Transverse colon (tissue), 4 donors: ENCODE results near the gene TUBB1. TPM values are rescaled to one million over a fixed set of nuclear protein-coding genes. Genes with fewer than 3 reads are reported as not detected.
A peak's percentile ranks its signal among the peaks of the same experiment; 100 is the strongest.
"Not testable (repeated sequence)": the region's sequence is repeated elsewhere in the genome, so short reads cannot be mapped to it uniquely, and the experiment has no call there.

Source experiments
- DNase-seq: peaks from one replicate; pipeline ENCODE4 v3.0.0-alpha.2; 2019
- H3K27ac ChIP-seq, 4 donors: fragments of 200-600 bp; sonication (generic); 2 replicates each; pipeline ENCODE4 v1.5.1; 2016 to 2018; ENCODE audit warnings: inconsistent platforms in 4 of 4
- H3K27me3 ChIP-seq: fragments of 200-600 bp; sonication (generic); 2 replicates; pipeline ENCODE4 v1.5.1; 2017; ENCODE audit warnings: inconsistent platforms
- H3K36me3 ChIP-seq, 4 donors: fragments of 200-600 bp; sonication (generic); 2 replicates each; pipeline ENCODE4 v1.5.1; 2017 to 2019; ENCODE audit warnings: inconsistent platforms in 4 of 4
- H3K4me1 ChIP-seq, 4 donors: fragments of 200-600 bp; sonication (generic); 2 replicates each; pipeline ENCODE4 v1.5.1; 2017 to 2020; ENCODE audit warnings: inconsistent platforms in 4 of 4
- H3K4me3 ChIP-seq, 4 donors: fragments of 200-600 bp; sonication (generic); 1 replicate in 1 of 4; 2 replicates in 3 of 4; pipeline versions ENCODE4 v1.5.1 to v1.6.1; 2017 to 2019; ENCODE audit warnings: inconsistent platforms in 4 of 4
- H3K9me3 ChIP-seq, 2 donors: fragments of 200-600 bp; sonication (generic); 2 replicates each; pipeline ENCODE4 v1.5.1; 2017 to 2019; ENCODE audit warnings: inconsistent platforms in 2 of 2
- CTCF ChIP-seq, 5 experiments: fragments of 200-600 bp in 3 of 5; fragments of 450-650 bp in 2 of 5; sonication (generic) in 3 of 5; IDR thresholded peaks; 1 replicate in 2 of 5; 2 replicates in 3 of 5; pipeline ENCODE4 v1.5.1; 2016 to 2017; ENCODE audit warnings: antibody characterized with exemption in 5 of 5, inconsistent platforms in 3 of 5, mild to moderate bottlenecking in 2 of 5, moderate library complexity in 1 of 5
- EP300 ChIP-seq: sonication (generic); formaldehyde crosslinking; IDR thresholded peaks from one replicate; pipeline ENCODE4 v1.6.1; 2017; ENCODE audit warnings: antibody characterized with exemption, low read depth
- POLR2A ChIP-seq: fragments of 450-650 bp; IDR thresholded peaks from one replicate; pipeline ENCODE4 v1.6.1; 2016; ENCODE audit warnings: antibody characterized with exemption, mild to moderate bottlenecking, moderate library complexity
- POLR2AphosphoS5 ChIP-seq, 3 donors: sonication (generic); formaldehyde crosslinking; IDR thresholded peaks; one replicate each; pipeline ENCODE4 v1.6.1; 2016; ENCODE audit warnings: antibody characterized with exemption in 3 of 3
- WGBS, 2 donors: methylation state at CpG; one replicate each; pipeline ENCODE4 v1.1.5; 2018; ENCODE audit warnings: low coverage in 1 of 2; 5-methylcytosine and 5-hydroxymethylcytosine counted together
- in situ Hi-C, 4 donors: fragments of 200-750 bp; cut with MboI; loops; one replicate each; pipeline versions ENCODE4 v1.15.0 to v1.15.1; 2017; ENCODE audit warnings: low sequenced_read_pairs in 3 of 4, low pct_ligation_motif_present in 1 of 4, low pct_unique_long_range_greater_than_20kb in 1 of 4
- intact Hi-C: fragments of 100-400 bp; cut with DNase I; formaldehyde crosslinking; loops from one replicate; pipeline ENCODE4 v1.15.1; 2023; ENCODE audit warnings: low total_unique reads
- total RNA-seq, 4 donors: library from RNA; depleted of rRNA; stranded (reverse); fragments of >200 nt; gene quantifications; one replicate each; pipeline ENCODE4 v1.1.0, GENCODE V29; 2016

The TUBB1 gene
- total RNA-seq, 4 donors from 2014 or later: not detected

GRCh38 chr20:59010321-59010994, 8.8 kb upstream of the TUBB1 start:
- in situ Hi-C loops (no loop called here), intact Hi-C loops (no loop called here)
- no peak overlapping the region for H3K4me3 ChIP-seq
- no peaks in the 10 kb centered on the region for H3K9me3 ChIP-seq
- H3K27me3 ChIP-seq: no peaks in the 10 kb centered on the region
- H3K27ac ChIP-seq: peak overlapping the region in 3 of 4 donors; percentile 2 to 24 (median 11)
- H3K4me1 ChIP-seq: peaks cover 13 to 25% (median 17%) of the 10 kb centered on the region in 4 donors
- 40 to 61% methylated on average over 4 to 8 of the region's 8 CpGs for WGBS, 2 donors
- H3K36me3 ChIP-seq: no peaks in the 10 kb centered on the region
- TF ChIP-seq POLR2AphosphoS5 (IDR thresholded peaks at IDR 0.05) (no peak), POLR2A (no peak), CTCF (IDR thresholded peaks at IDR 0.05) (no peak), EP300 (no peak)
- peak; percentile 53 for DNase-seq

- H3K36me3 ChIP-seq: no peaks in the 10 kb centered on the region
- H3K4me1 ChIP-seq: peaks cover 5 to 17% (median 10%) of the 10 kb centered on the region in 4 donors
- WGBS, 2 donors: 71 to 72% methylated on average over 13 to 17 of the region's 17 CpGs
- no peak for TF ChIP-seq POLR2AphosphoS5 (IDR thresholded peaks at IDR 0.05)
- TF ChIP-seq EP300: no peak
- TF ChIP-seq POLR2A: no peak
- TF ChIP-seq CTCF (IDR thresholded peaks at IDR 0.05): no peak
- intact Hi-C loops (no loop called here), in situ Hi-C loops (no loop called here)
- H3K27me3 ChIP-seq: no peaks in the 10 kb centered on the region
- no peak overlapping the region for H3K4me3 ChIP-seq
- H3K9me3 ChIP-seq: no peaks in the 10 kb centered on the region
- H3K27ac ChIP-seq: peak overlapping the region in 3 of 4 donors; percentile 11 to 24 (median 23)
- DNase-seq: no peak
These were observed 8.0 kb upstream of the TUBB1 start for GRCh38 chr20:59010995-59011873.

GRCh38 chr20:59011874-59012157, 7.4 kb upstream of the TUBB1 start:
- WGBS, 2 donors: 90 to 100% methylated on average over 2 to 3 of the region's 3 CpGs
- H3K27ac ChIP-seq, DNase-seq, H3K4me3 ChIP-seq, in situ Hi-C loops, H3K36me3 ChIP-seq, H3K9me3 ChIP-seq, H3K27me3 ChIP-seq, intact Hi-C loops: not testable (repeated sequence)
- H3K4me1 ChIP-seq: peaks cover 4 to 14% (median 9%) of the 10 kb centered on the region in 4 donors

GRCh38 chr20:59013031-59013951, 5.9 kb upstream of the TUBB1 start:
- no peak for DNase-seq
- WGBS, 2 donors: 87 to 95% methylated on average over 5 to 17 of the region's 17 CpGs
- Histone ChIP-seq H3K36me3 (no peaks in the 10 kb centered on the region), H3K27ac (no peak overlapping the region), H3K27me3 (no peaks in the 10 kb centered on the region), H3K9me3 (no peaks in the 10 kb centered on the region), H3K4me3 (no peak overlapping the region), H3K4me1 (peaks cover 0 to 5% (median 0%) of the 10 kb centered on the region in 4 donors)
- TF ChIP-seq CTCF (IDR thresholded peaks at IDR 0.05) (no peak), POLR2AphosphoS5 (IDR thresholded peaks at IDR 0.05) (no peak), EP300 (no peak)
- in situ Hi-C loops: no loop called here
- intact Hi-C loops: no loop called here
